CMK (cell line): ENCODE results near the gene ZNF280B.
"Not testable (repeated sequence)": the region's sequence is repeated elsewhere in the genome, so short reads cannot be mapped to it uniquely, and the experiment has no call there.

Experiments
- DNase-seq: peaks from one replicate; pipeline ENCODE4 v3.0.0-alpha.2; 2010; ENCODE audit warnings: low read depth

Gene ZNF280B

DNA sequence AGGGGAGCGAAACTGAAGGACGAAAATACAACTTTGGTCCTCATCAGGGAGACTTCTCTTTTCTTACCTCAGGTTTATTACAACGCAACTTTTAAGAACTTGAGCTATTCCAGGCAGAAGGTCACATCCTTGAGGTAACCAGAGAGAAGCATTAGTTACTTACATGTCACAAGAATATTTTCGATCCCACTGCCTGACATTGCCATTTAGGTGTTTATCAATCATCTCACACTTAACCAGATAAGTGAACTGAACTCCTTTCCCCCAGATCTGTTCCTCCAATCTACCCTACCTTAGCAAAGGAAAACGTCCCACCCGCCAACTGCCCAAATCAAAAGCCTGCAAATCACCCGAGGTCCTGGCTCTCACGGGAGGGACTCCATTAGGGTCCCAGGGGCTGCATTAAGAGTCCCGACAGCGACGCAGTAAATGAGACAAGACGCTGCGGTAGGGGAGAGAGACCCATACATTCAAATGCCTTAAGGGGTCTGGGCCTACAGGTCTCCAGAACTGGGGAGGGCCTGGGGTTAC is 734 bp downstream of the ZNF280B start:
- no peak for DNase-seq

DNA sequence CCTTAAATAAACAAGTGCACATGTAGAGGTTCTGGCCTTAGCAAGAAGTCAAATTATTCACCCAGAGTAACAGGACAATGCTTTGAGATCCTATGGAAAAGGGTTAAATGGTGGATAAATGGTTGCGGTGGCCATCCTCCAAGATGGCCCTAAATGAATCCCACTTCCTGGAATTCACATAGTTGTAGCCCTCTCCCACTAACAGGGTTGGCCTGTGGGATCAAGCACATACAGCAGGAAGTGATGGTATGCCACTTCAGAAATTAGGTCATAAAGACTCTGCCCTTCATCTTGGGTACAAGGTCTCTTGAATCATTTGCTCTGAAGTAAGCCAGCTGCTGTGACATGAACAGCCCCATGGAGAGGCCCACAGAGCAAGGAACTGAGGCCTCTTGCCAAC is 1.8 kb downstream of the ZNF280B start:
- no peak for DNase-seq

DNA sequence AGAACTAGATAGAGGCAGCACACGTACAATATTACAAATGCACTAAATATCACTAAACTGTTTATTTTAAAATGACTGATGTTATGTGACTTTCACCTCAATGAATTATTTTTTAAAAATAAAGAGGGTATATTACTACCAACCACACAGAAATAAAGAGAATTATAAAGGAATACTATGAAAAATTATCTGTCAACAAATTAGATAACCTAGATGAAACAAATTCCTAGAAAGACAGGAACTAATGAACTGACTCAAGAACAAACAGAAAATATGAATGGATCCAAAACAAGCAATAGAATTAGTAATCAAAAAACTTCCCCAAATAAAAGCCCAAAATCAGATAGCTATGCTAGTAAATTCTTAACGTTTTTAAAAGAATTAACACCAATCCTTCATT is 10.3 kb downstream of the ZNF280B start:
- DNase-seq, result no peak

DNA sequence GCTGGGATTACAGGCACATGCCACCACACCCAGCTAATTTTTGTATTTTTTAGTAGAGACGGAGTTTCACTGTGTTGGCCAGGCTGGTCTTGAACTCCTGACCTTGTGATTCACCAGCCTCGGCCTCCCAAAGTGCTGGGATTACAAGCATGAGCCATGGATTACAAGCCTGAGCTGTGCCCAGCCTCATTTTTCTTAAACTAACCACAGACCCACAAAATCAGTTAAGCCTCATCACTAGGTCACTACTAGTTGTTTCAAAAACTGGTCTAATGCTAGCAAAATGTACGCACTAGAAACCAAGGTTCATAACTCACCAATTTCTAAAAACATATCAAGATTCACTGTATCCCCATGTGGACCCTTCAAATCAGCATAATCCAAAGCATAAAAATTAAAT is 17.0 kb downstream of the ZNF280B start:
- DNase-seq, result not testable (repeated sequence)

DNA sequence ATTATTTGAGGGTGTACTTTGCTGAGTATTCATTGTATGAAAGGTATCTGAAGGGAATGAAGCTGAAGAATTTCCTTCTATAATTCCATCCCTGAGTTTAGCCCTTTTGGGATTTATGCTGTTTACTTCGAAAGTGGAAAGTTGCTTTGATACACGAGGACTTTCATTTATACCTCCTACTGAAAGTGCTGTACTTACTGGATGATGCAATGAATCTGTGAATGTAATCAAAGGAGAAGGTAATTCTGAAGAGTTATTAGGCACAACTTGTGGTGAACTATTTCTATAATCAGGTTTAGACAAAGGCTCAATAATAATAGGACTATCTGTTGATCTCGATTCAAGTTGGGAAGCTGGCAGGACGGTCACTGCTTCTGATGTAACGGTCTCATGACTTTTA is 19.8 kb downstream of the ZNF280B start:
- no peak for DNase-seq

DNA sequence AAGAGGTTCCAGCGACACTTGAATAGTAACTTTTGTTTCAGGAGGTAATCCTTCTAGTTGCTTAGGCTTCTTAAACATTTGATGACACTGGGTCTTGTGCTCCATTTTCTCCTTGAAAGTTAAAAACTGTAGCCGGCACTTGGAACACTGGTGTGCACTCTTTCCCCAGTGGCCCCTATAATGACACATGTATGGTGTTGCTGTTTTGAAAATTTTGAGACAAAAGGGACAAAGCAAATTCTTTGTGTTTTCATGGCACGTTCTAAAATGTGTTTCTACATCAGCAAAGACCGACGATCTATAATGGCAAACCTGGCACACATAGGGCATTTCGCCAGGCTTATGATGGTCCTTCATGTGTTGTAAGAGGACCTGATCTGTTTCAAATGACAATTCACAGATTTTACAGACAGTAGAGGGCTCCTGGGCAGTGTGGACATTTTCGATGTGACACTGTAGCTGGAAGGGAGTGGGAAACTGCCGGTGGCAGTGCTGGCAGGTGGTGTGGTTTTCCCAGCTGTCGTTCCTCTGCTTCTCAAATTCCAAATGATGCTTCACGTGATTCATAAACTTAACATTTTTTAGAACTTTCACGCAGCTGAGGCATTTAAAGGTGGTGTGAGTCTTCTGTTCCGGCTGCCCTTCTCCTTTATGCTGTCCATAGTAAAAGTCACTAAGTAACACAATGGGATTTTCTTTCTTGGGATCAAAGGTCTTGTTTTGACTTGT is 20.5 kb downstream of the ZNF280B start:
- DNase-seq, result no peak

DNA sequence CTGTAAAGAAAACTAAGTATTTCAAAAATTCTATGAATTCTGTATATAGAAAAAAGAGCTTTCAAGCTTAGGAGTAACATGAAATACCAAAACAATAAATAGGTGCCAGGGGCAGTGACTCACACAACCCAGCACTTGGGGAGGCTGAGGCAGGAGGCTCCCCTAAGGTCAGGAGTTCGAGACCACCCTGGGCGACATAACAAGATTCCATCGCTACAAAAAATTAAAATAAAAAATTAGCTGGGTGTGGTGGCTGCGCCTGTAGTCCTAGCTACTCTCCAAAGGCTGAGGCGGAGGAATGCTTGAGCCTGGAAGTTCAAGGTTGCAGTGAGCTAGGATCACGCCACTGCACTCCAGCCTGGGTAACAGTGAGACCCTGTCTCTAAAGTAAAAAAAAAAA is 21.5 kb downstream of the ZNF280B start:
- no peak for DNase-seq

DNA sequence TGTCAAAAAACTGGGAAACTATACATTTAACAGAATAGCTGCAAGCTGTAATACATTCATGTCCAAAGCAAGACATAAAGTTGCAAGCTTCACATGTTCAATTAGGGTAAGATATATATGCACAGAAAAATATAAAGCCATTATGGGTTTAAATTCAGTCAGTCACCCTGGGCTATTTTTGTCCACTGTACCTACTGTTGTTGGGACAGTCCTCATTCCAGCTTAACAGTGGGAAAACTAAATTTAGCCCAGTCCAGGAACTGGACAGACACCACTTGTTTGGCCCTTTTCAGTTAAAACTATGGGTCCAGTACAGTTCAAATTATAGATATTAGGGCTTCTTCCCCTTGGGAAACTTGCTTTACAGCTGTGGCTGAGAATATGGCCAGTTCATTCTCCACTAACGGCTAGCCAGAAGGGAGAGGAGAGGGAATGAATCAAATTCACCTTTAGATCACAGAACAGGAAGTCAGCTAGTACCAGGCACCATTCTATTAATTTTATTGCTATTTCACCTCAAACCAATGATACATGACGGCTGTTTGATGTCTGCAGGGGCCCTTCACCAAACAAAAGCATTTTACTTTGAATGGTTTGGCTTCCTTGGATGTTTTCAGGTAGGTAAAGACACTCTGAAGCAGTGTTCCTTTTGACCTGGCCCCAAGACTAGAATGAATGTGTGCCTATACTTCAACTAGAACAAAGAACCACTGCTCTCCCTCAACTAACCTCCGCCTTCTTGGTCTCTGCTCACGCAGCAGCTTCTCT is 22.2 kb downstream of the ZNF280B start:
- no peak for DNase-seq

DNA sequence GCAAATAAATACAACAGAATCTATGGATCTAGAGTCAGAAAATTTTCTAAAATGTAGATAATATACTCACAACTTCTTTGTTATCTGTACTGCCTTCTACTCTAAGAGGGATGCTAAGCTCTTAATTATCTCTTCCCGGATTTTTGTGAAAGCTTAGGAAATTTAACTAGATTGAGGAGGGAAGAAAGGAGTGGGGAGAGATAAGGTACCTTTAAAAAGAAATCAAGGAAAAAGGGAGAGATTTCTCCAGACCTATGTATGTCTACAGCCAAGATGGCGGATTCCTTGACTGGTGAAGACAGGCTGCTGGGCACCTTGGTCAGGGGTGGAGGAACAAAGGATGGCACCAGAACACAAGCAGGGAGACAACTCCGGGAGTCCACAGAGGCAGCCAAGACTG is 23.0 kb downstream of the ZNF280B start:
- no peak for DNase-seq

DNA sequence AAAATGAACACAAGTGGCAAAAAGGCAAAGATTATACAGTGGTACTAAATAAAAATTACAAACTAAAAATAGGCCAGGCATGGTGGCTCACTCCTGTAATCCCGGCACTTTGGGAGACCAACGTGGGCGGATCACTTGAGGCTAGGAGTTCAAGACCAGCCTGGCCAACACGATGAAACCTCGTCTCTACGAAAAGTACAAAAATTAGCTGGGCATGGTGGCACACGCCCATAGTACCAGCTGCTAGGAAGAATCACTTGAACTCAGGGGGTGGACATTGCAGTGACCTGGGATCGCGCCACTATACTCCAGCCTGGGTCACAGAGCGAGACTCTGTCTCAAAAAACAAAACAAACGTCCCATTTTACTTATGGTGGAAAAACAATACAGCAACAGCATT is 24.5 kb downstream of the ZNF280B start:
- DNase-seq, result no peak

DNA sequence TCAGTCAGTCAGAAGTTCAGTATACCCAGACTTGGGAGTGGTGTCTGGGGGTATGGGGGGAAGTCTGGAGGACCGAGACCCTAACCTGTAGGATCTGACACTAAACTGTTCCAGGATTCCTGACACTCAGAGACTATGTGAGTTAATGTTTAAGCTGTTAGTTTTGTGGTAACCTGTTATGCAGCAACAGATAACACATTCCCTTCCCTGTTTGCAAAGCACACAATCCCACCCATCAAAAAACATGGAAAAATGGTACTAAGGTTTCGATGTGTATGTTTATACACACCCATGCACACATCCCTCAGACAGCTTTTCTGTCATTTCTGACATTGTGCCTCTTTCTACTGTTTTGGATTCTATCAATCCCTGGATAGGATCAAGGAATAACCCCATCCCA is 27.6 kb downstream of the ZNF280B start:
- DNase-seq, result no peak

DNA sequence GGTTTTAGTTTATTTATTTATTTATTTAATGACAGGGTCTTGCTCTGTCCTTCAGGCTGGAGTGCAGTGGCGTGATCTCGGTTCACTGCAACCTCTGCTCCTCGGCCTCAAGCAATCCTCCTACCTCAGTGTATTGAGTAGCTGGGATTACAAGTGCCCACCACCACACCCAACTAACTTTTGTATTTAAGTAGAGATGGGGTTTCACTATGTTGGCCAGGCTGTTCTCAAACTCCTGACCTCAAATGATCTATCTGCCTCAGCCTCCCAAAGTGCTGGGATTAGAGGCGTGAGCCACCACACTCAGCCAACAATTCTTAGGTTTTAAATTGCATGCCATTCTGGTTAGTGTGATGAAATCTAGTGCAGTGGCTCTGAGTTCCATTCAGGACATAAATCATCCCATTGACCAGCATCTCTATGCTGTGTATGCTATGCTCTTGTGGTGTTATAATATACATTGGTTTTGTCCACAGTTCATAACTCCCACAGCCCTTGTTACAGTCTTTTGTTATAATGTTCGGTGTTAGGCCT is 28.5 kb downstream of the ZNF280B start:
- DNase-seq, result no peak

DNA sequence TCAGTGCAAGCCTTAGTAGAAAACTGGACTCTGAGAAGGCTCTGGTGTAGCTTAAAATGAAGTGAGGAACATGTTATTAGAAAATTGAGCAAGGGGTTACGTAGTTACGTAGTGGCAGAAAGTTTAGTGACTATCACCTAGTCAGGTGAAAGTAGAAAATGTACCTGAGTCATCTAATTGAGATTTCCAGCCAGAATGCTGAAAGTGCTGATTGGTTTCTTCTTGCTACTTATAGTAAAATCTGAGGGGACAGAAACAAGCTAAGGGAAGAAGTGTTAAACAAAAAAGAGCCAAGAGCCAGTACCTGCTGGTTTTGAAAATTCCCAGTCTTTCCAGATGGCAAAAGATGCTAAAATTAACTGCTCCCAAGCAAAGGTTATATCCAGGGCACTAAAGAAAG is 29.4 kb downstream of the ZNF280B start:
- no peak for DNase-seq

DNA sequence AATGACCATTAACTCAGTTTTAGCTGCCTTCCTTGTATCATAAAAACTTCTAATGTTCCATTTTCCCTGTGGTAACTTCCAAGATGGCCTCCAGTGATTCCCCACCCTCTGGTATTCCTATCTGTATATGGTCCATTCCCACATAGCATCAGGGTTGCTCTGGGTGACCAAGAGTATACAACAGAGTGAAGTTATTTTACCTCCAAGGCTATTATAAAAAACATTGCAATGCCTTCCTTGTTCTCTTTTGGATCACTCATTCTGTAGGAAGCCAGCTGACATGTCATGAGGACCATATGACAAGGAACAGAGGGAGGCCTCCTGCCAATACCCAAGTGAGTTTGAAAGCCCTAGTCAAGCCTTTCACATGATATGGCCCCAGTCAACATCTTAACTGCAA is 30.1 kb downstream of the ZNF280B start:
- no peak for DNase-seq

DNA sequence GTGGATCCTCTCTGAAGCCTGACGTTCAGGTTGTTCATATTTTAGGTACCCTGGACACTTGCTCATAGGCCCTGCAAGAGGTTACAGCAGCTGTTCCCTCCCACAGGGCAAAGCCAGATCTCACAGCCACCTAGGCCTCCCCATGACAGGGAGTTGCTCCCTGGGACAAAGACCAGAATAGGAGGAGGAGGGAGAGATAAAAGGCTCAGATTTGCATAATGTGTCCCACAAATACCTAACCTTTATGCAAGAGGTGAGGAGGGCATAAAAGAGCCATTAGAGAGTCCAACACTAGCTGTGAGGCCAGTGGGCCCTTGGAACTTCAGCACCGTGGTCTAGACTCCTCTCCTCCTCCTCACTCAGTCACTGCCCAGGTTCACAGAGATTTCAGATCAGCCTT is 33.8 kb downstream of the ZNF280B start:
- DNase-seq, result no peak

DNA sequence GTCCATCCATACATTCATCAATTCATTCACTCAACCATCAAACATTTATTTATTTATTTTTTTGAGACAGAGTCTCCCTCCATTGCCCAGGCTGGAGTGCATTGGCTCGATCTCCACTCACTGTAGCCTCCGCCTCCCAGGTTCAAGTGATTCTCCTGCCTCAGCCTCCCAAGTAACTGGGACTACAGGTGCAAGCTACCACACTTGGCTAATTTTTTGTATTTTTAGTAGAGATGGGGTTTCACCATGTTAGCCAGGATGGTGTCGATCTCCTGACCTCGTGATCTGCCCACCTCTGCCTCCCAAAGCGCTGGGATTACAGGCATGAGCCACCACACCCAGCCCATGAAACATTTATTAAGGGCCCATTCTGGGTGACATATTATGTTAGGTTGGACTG is 37.4 kb downstream of the ZNF280B start:
- not testable (repeated sequence) for DNase-seq

DNA sequence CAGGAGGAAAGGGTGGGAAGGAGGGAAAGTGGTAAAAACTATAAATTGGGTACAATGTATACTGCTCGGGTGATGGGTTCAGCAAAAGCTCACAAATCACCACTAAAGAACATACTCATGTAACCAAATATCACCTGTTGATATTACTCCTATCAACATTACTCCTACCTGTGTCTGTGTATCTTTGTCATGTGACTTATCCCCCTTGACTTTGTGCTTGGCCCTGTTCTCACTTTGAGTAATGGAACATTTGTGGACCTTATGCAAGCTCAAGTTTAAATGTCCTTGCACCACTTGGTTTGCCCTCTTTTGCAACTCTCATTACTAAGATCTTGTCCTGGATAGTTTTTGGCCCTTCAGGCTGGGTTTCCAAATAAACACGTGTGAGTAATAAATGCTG is 39.0 kb downstream of the ZNF280B start:
- no peak for DNase-seq

DNA sequence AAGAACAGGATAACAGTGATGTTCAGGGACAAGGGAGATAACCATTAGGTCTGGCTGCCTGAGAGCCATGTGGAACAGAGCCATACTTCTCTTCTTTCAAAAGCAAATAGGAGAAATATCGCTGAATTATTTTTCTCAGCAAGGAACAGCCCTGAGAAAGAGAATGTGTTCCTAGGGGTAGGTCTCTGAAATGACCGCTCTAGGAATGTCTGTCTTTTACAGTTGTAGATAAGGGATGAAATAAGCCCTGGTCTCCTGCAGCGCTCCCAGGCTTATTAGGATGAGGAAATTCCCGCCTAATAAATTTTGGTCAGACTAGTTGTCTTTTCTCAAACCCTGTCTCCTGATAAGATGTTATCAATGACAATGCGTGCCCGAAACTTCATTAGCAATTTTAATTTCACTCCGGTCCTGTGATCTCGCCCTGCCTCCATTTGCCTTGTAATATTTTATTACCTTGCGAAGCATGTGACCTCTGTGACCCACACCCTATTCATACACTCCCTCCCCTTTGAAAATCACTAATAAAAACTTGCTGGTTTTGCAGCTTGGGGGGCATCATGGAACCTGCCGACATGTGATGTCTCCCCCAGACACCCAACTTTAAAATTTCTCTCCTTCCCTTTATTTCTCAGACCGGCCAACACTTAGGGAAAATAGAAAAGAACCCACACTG is 39.6 kb downstream of the ZNF280B start:
- not testable (repeated sequence) for DNase-seq

DNA sequence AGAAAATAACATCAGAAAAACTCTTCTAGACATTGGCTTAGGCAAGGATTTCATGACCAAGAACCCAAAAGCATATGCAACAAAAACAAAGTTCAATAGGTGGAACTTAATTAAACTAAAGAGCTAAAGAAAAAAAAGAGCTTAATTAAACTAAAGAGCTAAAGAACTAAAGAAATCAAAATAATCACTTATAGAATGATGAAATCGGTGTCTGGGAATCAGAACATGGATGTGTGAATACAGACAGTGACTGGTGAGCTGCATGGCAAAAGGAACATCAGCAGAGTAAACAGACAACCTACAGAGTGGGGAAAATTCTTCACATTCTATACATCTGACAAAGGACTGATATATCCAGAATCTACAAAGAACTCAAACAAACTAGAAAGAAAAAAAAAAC is 41.4 kb downstream of the ZNF280B start:
- DNase-seq, result no peak

DNA sequence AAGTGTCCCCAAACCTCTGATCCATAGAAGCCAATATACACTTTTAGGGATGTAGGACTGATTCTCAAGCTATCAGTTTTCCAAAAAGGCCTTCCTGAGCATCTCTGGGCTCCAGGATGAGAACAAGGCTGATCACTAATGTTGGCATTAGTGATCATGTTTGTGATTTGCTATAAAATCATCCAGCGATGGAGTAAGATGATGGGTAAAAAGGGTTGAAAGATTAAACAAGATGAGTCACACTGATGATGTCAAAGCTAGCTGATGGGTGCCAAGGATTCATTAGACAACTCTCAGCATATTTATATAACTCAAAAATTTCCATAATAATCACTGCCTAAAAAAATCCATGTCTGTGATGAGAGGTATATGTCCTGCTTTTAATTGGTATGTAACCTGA is 42.8 kb downstream of the ZNF280B start:
- no peak for DNase-seq

DNA sequence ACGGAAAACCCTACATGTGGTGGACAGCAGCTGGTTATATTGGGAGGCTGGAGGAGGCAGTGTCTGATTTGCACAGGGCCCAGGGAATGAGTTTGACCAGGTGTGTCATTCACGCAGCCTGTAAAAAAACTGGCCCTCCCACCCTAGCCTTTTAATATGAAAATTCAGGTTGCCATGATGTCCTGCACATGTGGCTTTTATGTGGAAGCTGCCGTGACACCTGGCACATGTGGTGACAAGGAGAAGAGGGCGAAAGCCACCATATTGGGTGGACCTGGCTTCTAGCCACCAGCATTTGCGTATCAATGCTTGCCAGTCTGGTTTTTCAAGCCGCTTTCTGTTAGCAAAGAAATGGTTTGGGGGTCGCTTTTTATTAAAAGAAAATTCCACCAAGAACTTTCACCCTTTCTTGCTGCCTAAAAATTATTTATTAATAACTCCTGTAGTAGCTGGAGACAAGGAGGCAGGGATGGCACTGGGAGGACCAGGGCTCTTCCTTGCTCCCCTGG is 43.4 kb downstream of the ZNF280B start:
- DNase-seq, result no peak

DNA sequence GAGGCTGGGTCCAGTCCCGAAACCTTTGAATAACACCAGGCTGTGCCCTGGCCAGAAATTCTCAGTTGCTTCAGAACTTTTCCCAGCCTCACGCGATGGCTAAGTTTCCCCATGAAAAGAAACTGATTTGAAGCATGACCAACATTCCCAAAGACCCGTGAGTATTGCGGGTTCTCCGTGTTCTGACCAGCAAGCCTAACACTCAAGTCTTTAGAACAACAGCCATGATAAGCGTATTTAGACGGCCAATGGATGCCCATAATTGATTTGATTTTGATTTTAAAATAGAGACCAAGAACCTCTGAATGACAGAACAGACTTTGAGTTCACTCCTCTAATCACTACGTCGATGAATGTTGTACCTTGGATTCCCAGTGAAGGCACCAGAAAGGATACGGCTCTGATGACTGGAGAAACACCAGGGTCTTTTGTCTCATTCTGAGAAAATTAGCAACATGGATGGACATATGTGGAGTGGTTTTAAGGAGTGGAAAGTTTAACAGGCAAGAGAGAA is 43.9 kb downstream of the ZNF280B start:
- DNase-seq, result no peak
